ENCODE data around the gene SSH2. TPM values are rescaled to one million over a fixed set of nuclear protein-coding genes. Genes with fewer than 3 reads are reported as not detected.

Gene SSH2
- total and polyA plus RNA-seq, 2 of the 13 experiments (the other 11 are each of a cell fraction or from before 2014, with no cell fraction given): 6.0 to 6.4 TPM

- TF ChIP-seq POGK (CRISPR knock-in tag; conservative IDR thresholded peaks at IDR 0.05) (0 out of 2 replicates have a peak, but pooled peaks have one; percentile 22), ELF3 (CRISPR knock-in tag; IDR thresholded peaks at IDR 0.05) (0 out of 2 replicates have a peak, but pooled peaks have one; percentile 13), ZFP36L1 (CRISPR knock-in tag; IDR thresholded peaks at IDR 0.05) (no peak), PBX3 (CRISPR knock-in tag; IDR thresholded peaks at IDR 0.05; ENCODE audit: borderline replicate concordance) (no peak), SKIL (CRISPR knock-in tag; IDR thresholded peaks at IDR 0.05; ENCODE audit: borderline replicate concordance) (no peak), ZNF800 (CRISPR knock-in tag; IDR thresholded peaks at IDR 0.05) (no peak), GTF3A (CRISPR knock-in tag; conservative IDR thresholded peaks at IDR 0.05) (no peak), EHMT2 (IDR thresholded peaks at IDR 0.05; ENCODE audit: borderline replicate concordance, low read depth, low read length) (no peak), SP4 (CRISPR knock-in tag; IDR thresholded peaks at IDR 0.05) (peak; percentile 81), SOX5 (CRISPR knock-in tag; IDR thresholded peaks at IDR 0.05; ENCODE audit: borderline replicate concordance) (no peak), ZNF18 (CRISPR knock-in tag; IDR thresholded peaks at IDR 0.05; ENCODE audit: insufficient replicate concordance) (no peak), ZNF790 (CRISPR knock-in tag; IDR thresholded peaks at IDR 0.05; ENCODE audit: borderline replicate concordance) (no peak), HOXA7 (CRISPR knock-in tag; IDR thresholded peaks at IDR 0.05) (no peak), SP1 (IDR thresholded peaks at IDR 0.05) (no peak), SP1 (CRISPR knock-in tag; IDR thresholded peaks at IDR 0.05) (peak; percentile 24; the same call in 1 of the 2 replicates), MZF1 (CRISPR knock-in tag; IDR thresholded peaks at IDR 0.05; ENCODE audit: borderline replicate concordance) (no peak), ZNF558 (CRISPR knock-in tag; IDR thresholded peaks at IDR 0.05; ENCODE audit: borderline replicate concordance) (no peak)
Measured at GRCh38 chr17:29589524-29590410, 340.3 kb downstream of the SSH2 start, which contains the start of gene GIT1 (continued).

All from HepG2 (cell line).